ENCODE measurements around the gene FGF14. TPM values are rescaled to one million over a fixed set of nuclear protein-coding genes. Genes with fewer than 3 reads are reported as not detected.

FGF14 gene
- total and polyA plus RNA-seq, 2 experiments from 2014 or later: 0.03 TPM; not detected in 1

- Histone ChIP-seq H3K27ac (ENCODE audit: low read depth) (no peak overlapping the region), H2AFZ (peak overlapping the region; percentile 95), H3K4me3 (peak overlapping the region; percentile 70), H3K4me2 (peak overlapping the region; percentile 95), H4K20me1 (replicated peaks; ENCODE audit: insufficient read depth) (0 out of 2 replicates have a peak, but pooled peaks cover 2% of the 10 kb centered on the region), H3K79me2 (replicated peaks; ENCODE audit: insufficient read depth) (no peaks in the 10 kb centered on the region), H3K4me1 (ENCODE audit: insufficient read depth) (peaks cover 27% of the 10 kb centered on the region), H3K36me3 (ENCODE audit: insufficient read depth) (no peaks in the 10 kb centered on the region), H3K9me2 (ENCODE audit: insufficient read depth) (no peaks in the 10 kb centered on the region), H3K27me3 (ENCODE audit: insufficient read depth) (peaks cover 73% of the 10 kb centered on the region), H3F3A (replicated peaks; ENCODE audit: low read depth) (no peaks in the 10 kb centered on the region; the same call in none of the 2 replicates)
- no peaks in the 10 kb centered on the region for H3K36me3 Mint-ChIP-seq (ENCODE audit: low read depth)
- DNase-seq (ENCODE audit: low spot score): peak; percentile 39
- peak; percentile 47 for ATAC-seq
- H3K4me3 Mint-ChIP-seq: peak overlapping the region; percentile 73
- peaks cover 20% of the 10 kb centered on the region for H3K4me1 Mint-ChIP-seq
- peaks cover 42% of the 10 kb centered on the region for H3K27me3 Mint-ChIP-seq (ENCODE audit: insufficient read depth, low read depth, poor library complexity)
- H3K9me3 Mint-ChIP-seq: no peaks in the 10 kb centered on the region
- TF ChIP-seq ZNF114 (CRISPR knock-in tag; IDR thresholded peaks at IDR 0.05): no peak
- no peak for TF ChIP-seq NANOG (IDR thresholded peaks at IDR 0.05; ENCODE audit: borderline replicate concordance)
- TF ChIP-seq POLR2AphosphoS5 (IDR thresholded peaks at IDR 0.05; ENCODE audit: low read depth): no peak
- no peak for TF ChIP-seq EZH2 (IDR thresholded peaks at IDR 0.05; ENCODE audit: low read depth, unreplicated experiment)
- no peak for TF ChIP-seq CTCF (conservative IDR thresholded peaks at IDR 0.05; ENCODE audit: low read depth in 2 of 2)
- TF ChIP-seq ZNF462 (CRISPR knock-in tag; IDR thresholded peaks at IDR 0.05): no peak
- TF ChIP-seq EZH2phosphoT487 (IDR thresholded peaks at IDR 0.05; ENCODE audit: unreplicated experiment): no peak
- no peak for TF ChIP-seq ETS1 (IDR thresholded peaks at IDR 0.05)
- TF ChIP-seq CREB1 (CRISPR knock-in tag; IDR thresholded peaks at IDR 0.05; ENCODE audit: low read depth): no peak
- no peak for TF ChIP-seq REST (IDR thresholded peaks at IDR 0.05; ENCODE audit: unreplicated experiment)
- no peak for TF ChIP-seq ZNF331 (CRISPR knock-in tag; IDR thresholded peaks at IDR 0.05; ENCODE audit: low read depth)
- TF ChIP-seq JUNB (IDR thresholded peaks at IDR 0.05; ENCODE audit: unreplicated experiment): no peak
- no peak for TF ChIP-seq STAT1 (IDR thresholded peaks at IDR 0.05; ENCODE audit: unreplicated experiment)
- H3K27ac Mint-ChIP-seq: no peak overlapping the region
Measured at GRCh38 chr13:101915755-101916107, 486.1 kb downstream of the FGF14 start.

All from GM23338 (cell line).